ENCODE data around the gene GTF2I.
"Not testable (repeated sequence)": the region's sequence is repeated elsewhere in the genome, so short reads cannot be mapped to it uniquely, and the experiment has no call there.

The GTF2I gene

DNA sequence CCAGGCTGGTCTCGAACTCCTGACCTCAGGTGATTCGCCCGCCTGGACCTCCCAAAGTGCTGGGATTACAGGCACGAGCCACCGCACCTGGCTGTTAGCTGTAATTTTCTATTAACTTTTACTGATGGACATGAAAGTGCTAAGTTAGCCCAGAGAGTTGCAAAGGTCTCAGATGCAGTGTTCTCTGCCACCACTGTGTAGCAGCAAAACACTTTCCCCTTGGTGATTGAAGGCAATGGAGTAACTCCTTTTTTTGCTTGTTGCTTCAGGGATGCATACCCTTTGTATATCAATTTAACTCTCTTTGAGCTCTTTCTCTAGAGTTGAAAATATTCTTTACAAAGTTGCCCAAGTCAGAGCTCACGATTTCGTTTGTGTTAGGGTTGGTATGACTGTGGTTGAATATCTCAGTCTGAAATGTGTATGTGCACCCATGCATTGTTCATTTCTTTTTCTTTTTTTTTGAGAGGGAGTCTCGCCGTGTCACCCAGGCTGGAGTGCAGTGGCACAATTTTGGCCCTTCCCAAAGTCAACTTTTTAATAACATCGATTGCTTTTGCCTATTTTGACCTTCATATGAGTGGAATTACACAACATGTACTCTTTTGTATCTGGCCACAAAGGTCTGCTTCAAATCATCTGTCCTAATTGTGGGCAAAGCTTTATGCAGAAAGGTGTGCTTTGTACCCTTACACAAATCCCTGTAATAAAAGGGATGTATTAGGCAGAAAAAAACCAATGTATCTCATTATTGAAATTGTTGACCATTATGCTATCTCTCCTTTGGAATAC is 52.6 kb downstream of the GTF2I start:
- no peak for DNase-seq (ENCODE audit: low read depth in 4 of 4, low spot score in 1 of 4)

DNA sequence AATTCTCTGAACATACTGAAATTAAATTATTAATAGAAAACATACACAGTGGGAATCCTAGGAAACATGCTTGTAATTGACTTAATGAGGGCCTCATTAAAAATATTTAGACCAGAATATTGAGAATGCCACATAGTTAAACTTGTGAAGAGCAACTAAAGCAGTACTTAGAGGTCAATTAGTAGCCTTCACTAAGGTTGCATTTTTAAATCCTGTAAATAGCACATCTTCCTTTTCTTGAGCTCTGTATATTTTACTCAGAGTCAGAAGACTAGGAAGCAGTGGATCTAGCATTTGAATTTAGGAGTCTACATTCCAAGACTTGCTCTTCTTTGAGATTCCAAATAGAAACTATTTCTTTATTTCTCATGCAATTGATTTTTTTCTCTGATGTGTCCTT is 56.0 kb downstream of the GTF2I start:
- DNase-seq (ENCODE audit: low read depth in 4 of 4, low spot score in 1 of 4), result no peak

DNA sequence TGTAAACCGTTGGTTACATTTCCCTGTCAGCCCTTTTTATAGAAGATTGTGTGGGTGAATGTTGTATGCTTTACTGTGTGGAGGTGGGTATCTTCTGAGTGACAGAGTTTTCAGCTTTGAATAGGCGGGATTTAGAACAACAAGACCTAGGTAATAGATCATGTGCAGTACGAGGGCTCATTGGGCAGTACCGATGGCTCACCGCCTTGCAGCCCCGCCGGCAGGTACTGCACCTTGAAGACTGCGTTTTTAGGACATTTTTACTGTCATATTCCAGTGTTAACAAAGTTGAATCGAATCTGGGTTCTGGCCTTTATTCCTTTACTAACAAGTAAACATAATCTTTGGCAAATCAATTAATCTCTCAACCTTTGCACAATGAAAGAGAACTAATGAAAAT is 60.4 kb downstream of the GTF2I start:
- no peak for DNase-seq (ENCODE audit: low read depth in 4 of 4, low spot score in 1 of 4)

DNA sequence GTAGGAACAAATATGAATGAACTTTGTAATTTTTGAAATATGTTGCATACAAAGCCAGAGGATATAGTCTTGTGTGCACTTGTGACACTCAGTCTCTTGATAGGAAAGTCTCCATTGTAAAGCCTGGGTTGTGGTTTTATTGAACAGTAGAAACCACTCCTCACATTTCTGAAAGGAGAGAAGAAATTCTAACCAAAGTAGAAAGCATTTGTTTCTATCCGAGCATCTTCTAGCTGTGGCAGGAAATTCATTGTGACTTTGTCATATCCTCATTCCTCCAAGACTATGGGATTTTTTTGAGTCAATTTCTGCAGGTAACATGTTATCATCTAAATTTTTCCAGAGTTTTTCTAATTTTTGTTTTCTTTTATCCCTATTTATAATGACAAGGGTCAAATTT is 60.8 kb downstream of the GTF2I start:
- DNase-seq (ENCODE audit: low read depth in 4 of 4, low spot score in 1 of 4), result no peak

GRCh38 chr7:74722153-74722552 is 64.6 kb downstream of the GTF2I start:
- DNase-seq (ENCODE audit: low read depth in 4 of 4, low spot score in 1 of 4), result no peak

- no peak for DNase-seq (ENCODE audit: low read depth in 4 of 4, low spot score in 1 of 4)
Measured at GRCh38 chr7:74725840-74726239, 68.3 kb downstream of the GTF2I start.

DNA sequence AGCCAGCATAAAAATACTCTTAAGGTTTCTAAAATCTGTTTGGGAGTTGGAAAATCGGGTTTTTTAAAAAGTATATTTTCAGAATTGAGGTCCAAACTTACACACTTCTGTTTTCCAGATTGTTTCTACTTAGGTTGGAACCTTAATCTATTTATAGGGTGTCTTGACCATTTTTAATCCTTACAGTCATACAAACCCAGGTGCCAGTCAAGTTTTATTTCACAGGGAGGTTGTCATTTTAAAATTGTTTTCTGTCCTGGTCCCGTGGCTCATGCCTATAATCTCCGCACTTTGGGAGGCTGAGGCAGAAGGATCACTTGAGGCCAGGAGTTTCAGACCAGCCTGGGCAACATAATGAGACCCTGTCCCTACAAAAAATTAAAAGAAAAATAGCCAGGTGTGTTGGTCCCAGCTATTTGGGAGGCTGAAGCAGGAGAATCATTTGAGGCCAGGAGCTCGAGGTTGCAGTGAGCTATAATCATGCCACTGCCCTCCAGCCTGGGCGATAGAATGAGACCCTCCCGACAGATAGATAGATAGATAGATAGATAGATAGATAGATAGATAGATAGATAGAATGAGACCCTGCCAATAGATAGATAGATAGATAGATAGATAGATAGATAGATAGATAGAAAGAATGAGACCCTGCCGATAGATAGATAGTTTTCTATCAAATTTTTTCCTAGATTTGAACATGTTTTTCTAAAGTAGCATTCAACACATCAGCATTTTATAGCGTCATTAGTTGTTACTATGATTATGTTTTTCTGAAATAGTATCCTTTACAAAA is 69.0 kb downstream of the GTF2I start:
- no peak for DNase-seq (ENCODE audit: low read depth in 4 of 4, low spot score in 1 of 4)

DNA sequence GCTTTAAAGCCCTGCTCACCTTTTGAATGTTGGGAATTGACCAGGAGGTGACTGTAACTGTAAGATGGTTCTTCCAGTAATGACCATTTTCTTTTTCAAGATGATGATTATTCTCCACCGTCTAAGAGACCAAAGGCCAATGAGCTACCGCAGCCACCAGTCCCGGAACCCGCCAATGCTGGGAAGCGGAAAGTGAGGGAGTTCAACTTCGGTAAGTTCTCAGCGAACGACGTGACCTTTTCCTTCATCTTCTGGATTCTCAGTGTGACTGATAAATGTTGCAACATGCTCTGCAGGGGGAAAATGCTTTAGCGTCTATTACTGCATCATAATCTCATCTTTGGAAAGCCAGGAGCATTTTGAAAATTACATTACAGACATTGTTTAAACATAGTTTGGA is 71.2 kb downstream of the GTF2I start:
- DNase-seq (ENCODE audit: low read depth in 4 of 4, low spot score in 1 of 4), result not testable (repeated sequence)

- DNase-seq (ENCODE audit: low read depth in 4 of 4, low spot score in 1 of 4), result not testable (repeated sequence)
Measured at GRCh38 chr7:74730186-74730585, 72.7 kb downstream of the GTF2I start.

DNA sequence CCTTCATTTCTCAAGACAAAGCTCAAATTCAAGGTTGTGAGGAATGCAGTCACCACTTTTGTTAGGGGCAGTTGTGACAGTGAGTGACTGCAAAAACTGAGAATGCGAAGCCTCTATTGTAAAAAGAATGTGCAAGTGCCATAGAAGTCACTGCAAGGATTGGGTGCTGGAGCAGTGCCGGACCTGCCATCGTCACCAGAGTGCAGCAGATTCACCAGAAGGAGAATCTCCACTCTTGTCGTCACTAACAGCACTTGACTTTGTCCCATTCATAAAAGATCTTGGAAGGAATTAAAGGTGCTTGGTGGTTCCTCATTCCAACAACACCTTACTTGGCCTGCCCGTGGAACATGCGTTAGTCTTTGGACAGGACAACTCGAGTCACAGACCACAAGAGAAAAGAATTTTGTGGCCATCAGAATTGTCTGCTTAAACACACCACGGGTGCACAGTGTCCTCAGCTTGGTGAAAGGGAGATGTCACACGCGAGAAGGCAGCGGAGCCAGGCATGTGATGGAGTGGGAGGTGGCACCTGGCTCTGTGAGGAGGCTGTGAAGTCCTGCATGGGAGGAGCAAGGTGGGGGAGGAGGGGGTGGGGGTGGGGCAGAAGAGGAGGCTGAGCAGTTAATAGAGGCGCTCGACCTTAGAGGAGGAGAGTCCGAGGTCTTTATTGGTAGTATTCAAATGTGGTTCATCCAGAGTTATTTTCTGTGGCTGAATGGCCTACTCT is 82.6 kb downstream of the GTF2I start:
- DNase-seq (ENCODE audit: low read depth in 4 of 4, low spot score in 1 of 4), result not testable (repeated sequence)

- DNase-seq (ENCODE audit: low read depth in 4 of 4, low spot score in 1 of 4), result not testable (repeated sequence)
Measured at GRCh38 chr7:74743936-74744557, 86.5 kb downstream of the GTF2I start.

- DNase-seq (ENCODE audit: low read depth in 4 of 4, low spot score in 1 of 4), result not testable (repeated sequence)
Measured at GRCh38 chr7:74753921-74754482, 96.5 kb downstream of the GTF2I start.

DNA sequence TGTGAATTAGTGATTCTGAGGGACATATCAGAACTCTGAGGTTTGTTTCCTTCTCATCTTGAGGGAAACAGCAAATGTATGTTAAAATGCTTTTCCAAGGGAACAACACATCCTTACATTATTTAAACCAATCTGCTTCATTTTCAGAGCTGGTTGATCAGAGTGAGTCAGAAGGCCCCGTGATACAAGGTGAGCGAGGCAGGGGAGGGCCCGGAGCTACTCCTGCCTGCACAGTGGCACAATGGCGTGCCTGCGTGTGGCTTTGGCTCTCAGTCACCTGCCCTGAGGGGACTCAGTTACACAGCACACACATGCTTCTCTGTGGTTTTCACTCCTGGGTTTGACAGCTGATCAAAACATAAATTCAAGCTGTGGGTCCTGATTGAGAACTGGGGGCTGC is 99.2 kb downstream of the GTF2I start:
- DNase-seq (ENCODE audit: low read depth in 4 of 4, low spot score in 1 of 4), result not testable (repeated sequence)

DNA sequence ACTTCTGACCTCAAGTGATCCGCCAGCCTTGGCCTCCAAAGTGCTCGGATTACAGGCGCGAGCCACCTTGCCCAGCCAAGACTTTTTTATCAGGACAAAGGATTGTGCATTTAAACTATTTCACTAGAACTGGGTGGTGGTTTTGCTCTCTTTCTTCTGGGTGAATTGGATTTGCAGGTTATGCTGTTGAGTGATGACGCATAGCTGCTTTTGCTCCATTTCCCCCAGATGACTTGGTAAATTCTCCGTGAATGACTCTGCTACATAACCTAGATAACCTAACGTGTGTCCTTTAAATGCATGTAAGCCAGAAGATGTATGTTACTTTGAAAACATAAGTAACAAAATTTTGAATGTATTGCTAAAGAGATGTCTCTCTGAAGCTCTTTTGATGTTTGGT is 100.8 kb downstream of the GTF2I start:
- DNase-seq (ENCODE audit: low read depth in 4 of 4, low spot score in 1 of 4), result not testable (repeated sequence)

DNA sequence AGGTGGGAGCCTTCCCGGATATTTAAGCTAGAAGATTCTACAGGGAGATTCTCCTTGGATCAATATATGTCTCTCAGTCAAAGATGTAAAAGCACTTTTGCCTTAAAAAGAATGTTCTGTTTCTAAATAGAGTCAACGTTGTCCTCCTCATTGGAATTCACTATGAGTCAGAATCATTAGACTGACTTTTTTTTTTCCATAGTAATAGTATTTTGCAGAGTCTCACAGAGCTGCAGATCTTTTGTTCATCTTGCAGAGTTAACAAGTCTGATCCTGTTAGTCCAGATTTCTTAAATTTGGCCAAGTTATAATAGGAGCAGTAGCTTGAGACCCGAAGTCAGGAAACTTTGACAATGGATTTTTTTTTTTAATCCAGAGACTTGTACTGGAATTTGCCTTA is 101.5 kb downstream of the GTF2I start:
- not testable (repeated sequence) for DNase-seq (ENCODE audit: low read depth in 4 of 4, low spot score in 1 of 4)

DNA sequence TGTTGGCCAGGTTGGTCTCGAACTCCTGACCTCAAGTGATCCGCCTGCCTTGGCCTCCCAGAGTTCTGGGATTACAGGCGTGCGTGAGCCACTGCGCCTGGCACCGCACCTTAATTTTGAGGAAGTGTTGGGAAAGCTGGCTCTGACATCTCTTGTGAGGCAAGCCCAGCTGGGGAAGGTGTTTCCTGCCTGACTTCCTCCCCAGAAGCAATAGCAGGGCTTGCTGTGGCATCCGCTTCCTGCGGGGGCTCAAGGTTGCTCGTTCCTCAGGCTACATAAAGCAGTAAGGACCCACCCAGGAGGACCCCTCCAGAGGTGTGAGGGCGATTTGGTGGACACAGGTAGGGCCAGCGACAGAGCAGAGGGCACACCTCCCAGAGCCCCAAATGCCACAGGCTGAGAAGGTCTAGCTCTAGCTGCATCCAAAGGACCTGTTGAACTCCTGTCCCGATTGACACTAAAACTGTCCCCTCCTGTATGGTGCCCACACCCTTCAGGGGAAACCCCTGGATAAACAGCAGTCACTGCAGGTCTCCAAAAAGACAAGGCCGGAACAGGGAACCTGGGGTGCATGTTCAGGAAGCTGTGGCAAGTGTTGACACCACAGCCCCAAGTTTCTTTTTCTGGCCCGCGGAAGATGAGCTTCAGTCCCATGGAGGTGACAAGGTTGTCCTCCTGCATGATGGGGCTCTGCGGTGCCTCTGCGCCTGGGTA is 107.8 kb downstream of the GTF2I start:
- not testable (repeated sequence) for DNase-seq (ENCODE audit: low read depth in 4 of 4, low spot score in 1 of 4)

DNA sequence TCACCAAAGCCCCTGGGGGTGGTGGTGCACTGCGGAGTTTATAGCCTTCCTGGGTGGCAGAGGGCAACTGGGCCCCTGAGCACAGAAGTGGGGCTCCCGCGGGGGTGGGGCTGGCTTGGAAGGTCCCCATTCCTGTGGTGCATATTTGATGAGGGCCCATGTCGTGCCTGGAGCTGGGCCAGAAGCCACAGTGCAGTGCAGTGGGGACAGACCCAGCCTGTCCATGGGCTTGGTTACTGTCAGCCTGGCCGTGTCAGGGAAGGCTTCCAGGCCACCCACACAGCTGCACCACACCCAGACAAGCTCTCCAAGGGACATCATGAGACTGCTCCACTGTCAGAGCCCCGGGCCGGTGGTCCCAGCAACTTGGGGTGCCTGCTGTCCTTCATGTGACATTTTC is 109.0 kb downstream of the GTF2I start:
- not testable (repeated sequence) for DNase-seq (ENCODE audit: low read depth in 4 of 4, low spot score in 1 of 4)

DNA sequence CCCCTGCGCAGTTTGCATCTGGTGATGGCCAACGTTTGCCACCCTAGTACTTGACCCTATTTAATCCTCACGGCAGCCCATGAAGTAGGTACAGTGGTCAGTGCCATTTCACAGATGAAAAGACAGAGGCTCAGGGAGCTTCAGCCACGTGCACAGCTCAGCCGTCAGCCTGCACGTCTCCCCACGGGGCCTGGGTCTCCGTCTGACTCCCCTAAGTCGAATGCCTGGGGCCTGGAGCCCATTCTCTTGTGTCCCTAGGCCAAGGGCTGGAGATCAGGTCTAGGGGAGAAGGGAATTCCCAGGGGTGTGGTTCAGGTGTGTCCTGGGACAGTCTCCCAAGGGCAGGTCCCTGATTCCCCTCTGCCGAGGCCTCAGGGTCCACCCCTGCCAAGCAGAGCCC is 109.5 kb downstream of the GTF2I start:
- DNase-seq (ENCODE audit: low read depth in 4 of 4, low spot score in 1 of 4), result not testable (repeated sequence)

DNA sequence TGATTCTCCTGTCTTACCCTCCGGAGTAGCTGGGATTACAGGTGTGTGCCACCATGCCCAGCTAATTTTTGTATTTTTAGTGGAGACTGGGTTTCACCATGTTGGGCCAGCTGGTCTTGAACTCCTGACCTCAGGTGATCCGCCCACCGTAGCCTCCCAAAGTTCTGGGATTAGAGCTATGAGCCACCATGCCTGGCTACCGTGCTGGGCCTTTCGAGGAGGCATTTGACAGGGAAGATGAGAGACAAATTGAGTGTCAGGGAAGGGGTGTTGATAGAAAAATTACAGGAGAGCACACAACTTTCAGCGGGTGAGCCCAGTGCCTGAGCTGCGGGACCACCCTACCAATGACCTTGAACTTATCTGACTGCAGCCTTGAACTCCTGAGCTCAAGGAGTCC is 112.5 kb downstream of the GTF2I start:
- not testable (repeated sequence) for DNase-seq (ENCODE audit: low read depth in 4 of 4, low spot score in 1 of 4)

DNA sequence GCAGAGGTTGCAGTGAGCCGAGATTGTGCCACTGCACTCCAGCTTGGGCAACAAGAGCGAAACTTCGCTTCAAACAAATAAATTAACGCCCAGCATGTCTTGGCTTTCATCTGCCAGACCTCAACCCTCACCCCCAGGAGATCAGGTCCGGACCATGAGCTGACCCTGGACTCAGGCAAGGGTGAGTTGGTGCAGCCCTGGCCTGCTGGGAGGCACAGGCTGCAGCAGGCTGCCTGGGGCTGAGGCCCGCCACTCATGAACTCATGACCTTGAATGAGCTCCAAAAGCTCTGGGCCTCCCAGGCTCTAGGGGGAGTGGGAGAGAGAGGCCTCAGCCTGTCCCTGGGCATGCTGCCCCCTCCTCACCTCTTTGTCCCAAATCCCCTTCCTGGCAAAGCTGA is 114.6 kb downstream of the GTF2I start:
- DNase-seq (ENCODE audit: low read depth in 4 of 4, low spot score in 1 of 4), result not testable (repeated sequence)

All from stimulated activated CD4-positive, alpha-beta T cell treated with anti-CD3 and anti-CD28 coated beads, Interleukin-1b, Interleukin-23, amount 100 ng/mL, for 24 hours (primary cell).